ENCODE measurements around the gene CSNK2A1.

GRCh38 chr20:537983-538382 is 5.6 kb downstream of the CSNK2A1 start:
- TF ChIP-seq, protein P1, sequence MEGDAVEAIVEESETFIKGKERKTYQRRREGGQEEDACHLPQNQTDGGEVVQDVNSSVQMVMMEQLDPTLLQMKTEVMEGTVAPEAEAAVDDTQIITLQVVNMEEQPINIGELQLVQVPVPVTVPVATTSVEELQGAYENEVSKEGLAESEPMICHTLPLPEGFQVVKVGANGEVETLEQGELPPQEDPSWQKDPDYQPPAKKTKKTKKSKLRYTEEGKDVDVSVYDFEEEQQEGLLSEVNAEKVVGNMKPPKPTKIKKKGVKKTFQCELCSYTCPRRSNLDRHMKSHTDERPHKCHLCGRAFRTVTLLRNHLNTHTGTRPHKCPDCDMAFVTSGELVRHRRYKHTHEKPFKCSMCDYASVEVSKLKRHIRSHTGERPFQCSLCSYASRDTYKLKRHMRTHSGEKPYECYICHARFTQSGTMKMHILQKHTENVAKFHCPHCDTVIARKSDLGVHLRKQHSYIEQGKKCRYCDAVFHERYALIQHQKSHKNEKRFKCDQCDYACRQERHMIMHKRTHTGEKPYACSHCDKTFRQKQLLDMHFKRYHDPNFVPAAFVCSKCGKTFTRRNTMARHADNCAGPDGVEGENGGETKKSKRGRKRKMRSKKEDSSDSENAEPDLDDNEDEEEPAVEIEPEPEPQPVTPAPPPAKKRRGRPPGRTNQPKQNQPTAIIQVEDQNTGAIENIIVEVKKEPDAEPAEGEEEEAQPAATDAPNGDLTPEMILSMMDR (IDR thresholded peaks at IDR 0.05), result no peak
- TF ChIP-seq POLR2A (IDR thresholded peaks at IDR 0.05), result no peak
- TF ChIP-seq EP300 (IDR thresholded peaks at IDR 0.05), result no peak
- TF ChIP-seq POLR2AphosphoS5 (IDR thresholded peaks at IDR 0.05), result no peak
